ENCODE results near the gene ATP1B1.

ATP1B1 gene

GRCh38 chr1:169094897-169095569 is 11.5 kb upstream of the ATP1B1 start:
- DNase-seq (ENCODE audit: low spot score), result no peak
- TF ChIP-seq CTCF (IDR thresholded peaks at IDR 0.05; ENCODE audit: extremely low read depth, missing control alignments), result no peak

GRCh38 chr1:169098380-169098779 is 8.1 kb upstream of the ATP1B1 start:
- no peak for DNase-seq (ENCODE audit: low spot score)
- no peak for TF ChIP-seq CTCF (IDR thresholded peaks at IDR 0.05; ENCODE audit: extremely low read depth, missing control alignments)

GRCh38 chr1:169099561-169099960 is 6.9 kb upstream of the ATP1B1 start:
- no peak for DNase-seq (ENCODE audit: low spot score)
- TF ChIP-seq CTCF (IDR thresholded peaks at IDR 0.05; ENCODE audit: extremely low read depth, missing control alignments), result no peak

GRCh38 chr1:169100208-169100607 is 6.3 kb upstream of the ATP1B1 start:
- DNase-seq (ENCODE audit: low spot score), result no peak
- TF ChIP-seq CTCF (IDR thresholded peaks at IDR 0.05; ENCODE audit: extremely low read depth, missing control alignments), result no peak

DNA sequence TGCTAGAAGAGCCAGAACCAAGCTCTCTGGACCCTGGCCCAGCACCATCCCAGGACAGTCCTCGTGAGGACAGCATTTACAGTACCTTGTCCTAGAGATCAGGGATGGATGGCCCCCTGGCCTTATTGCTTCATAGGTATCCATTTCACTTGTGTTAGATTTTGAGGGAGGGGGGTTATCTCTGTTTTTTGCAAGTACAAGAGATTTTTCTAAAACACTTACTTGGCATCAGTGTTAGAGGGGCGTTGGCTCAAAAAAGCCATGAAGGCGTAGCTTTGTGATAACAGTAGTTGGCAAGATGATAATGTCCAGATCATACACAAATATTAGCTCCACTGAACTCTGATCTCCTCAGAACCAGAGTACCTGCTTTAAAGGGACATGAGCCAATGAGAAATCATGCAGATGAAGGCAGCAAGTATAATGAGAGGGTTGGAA is 5.8 kb upstream of the ATP1B1 start:
- no peak for DNase-seq (ENCODE audit: low spot score)
- TF ChIP-seq CTCF (IDR thresholded peaks at IDR 0.05; ENCODE audit: extremely low read depth, missing control alignments), result no peak

DNA sequence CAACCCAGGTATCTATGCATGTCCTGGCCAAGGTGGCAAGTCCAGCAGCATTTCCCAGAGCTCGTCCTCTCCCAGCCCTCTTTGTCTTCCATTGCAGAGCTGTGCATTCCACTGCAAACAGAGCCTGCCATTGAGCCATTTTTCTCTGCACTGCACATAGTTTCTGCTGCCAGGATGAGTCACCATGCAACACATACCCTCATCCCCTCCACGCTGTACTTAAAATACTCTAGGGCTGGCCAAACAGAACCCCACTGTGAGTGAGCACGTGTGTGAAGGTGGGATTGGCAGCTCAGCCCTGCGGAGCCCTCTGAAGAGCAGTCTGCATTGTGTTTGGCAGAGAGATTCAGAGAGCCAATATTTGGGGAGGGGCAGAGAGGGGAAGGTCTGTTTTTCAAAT is 3.9 kb upstream of the ATP1B1 start:
- no peak for DNase-seq (ENCODE audit: low spot score)

DNA sequence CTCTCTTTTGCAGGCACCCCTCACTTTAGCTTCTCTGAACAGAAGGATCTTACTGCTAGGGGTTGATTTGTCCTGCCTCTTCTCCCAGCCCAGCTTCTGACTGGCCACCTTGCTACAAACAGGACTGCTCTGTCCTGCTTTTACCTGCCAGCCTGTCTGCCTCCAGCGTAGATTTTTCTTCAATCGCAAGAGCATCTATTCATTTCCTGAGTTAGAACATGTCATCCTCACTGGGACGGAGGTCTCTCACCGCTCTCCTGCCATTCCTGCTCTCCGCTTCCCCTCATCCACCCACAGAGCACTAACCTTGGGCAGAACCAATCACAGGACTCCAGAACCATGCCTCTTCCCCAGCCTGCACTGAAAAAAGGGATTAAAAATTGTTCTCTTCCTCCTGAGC is 3.5 kb upstream of the ATP1B1 start:
- no peak for DNase-seq (ENCODE audit: low spot score)

More for the DNA sequence above, 3.9 kb upstream of the ATP1B1 start:
- no peak for TF ChIP-seq CTCF (IDR thresholded peaks at IDR 0.05; ENCODE audit: extremely low read depth, missing control alignments)

More for the DNA sequence above, 3.5 kb upstream of the ATP1B1 start:
- TF ChIP-seq CTCF (IDR thresholded peaks at IDR 0.05; ENCODE audit: extremely low read depth, missing control alignments), result no peak

Measured in GM20000 (cell line).